AG04449 (cell line): ENCODE data around the gene ERVK3-1.

Experiments used
- CTCF ChIA-PET: fragments of 350-600 bp; formaldehyde crosslinking; extraction: SDS; loops from one replicate; lab custom pipeline; 2021; ENCODE audit warnings: antibody characterized with exemption; lab: Yijun Ruan, JAX
- POLR2A ChIA-PET: fragments of 400-600, 350-600 bp; formaldehyde crosslinking; extraction: SDS; loops from one replicate; lab custom pipeline; 2020; ENCODE audit warnings: antibody characterized with exemption, inconsistent platforms; lab: Yijun Ruan, JAX
- DNase-seq: peaks from one replicate; pipeline ENCODE4 v3.0.0-alpha.2; 2010; ENCODE audit warnings: low read depth, low spot score
- H3K4me3 ChIP-seq: 2 replicates; pipeline ENCODE4 v1.5.1; 2011; ENCODE audit warnings: low read depth, mild to moderate bottlenecking, control low read depth, low read length
- TF ChIP-seq, protein P1 (sequence below): IDR thresholded peaks from one replicate; pipeline ENCODE4 v1.5.1; 2011; ENCODE audit warnings: mild to moderate bottlenecking, moderate library complexity, low read length, control low read depth, inconsistent platforms; ENCODE audit not compliant: insufficient read depth; ENCODE audit errors: missing control alignments

The ERVK3-1 gene

DNA sequence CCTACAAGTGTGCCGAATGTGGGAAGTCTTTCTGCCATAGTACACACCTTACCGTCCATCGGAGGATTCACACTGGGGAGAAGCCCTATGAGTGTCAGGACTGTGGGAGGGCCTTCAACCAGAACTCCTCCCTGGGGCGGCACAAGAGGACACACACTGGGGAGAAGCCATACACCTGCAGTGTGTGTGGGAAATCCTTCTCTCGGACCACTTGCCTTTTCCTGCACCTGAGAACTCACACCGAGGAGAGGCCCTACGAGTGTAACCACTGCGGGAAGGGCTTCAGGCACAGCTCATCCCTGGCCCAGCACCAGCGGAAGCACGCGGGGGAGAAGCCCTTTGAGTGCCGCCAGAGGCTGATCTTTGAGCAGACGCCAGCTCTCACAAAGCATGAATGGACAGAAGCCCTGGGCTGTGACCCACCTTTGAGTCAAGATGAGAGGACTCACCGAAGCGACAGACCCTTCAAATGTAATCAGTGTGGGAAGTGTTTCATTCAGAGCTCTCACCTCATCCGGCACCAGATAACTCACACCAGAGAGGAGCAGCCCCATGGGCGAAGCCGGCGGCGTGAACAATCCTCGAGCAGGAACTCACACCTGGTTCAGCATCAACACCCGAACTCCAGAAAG is 10.3 kb upstream of the ERVK3-1 start:
- TF ChIP-seq, protein P1, sequence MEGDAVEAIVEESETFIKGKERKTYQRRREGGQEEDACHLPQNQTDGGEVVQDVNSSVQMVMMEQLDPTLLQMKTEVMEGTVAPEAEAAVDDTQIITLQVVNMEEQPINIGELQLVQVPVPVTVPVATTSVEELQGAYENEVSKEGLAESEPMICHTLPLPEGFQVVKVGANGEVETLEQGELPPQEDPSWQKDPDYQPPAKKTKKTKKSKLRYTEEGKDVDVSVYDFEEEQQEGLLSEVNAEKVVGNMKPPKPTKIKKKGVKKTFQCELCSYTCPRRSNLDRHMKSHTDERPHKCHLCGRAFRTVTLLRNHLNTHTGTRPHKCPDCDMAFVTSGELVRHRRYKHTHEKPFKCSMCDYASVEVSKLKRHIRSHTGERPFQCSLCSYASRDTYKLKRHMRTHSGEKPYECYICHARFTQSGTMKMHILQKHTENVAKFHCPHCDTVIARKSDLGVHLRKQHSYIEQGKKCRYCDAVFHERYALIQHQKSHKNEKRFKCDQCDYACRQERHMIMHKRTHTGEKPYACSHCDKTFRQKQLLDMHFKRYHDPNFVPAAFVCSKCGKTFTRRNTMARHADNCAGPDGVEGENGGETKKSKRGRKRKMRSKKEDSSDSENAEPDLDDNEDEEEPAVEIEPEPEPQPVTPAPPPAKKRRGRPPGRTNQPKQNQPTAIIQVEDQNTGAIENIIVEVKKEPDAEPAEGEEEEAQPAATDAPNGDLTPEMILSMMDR = no peak
- POLR2A ChIA-PET = interaction anchor here (0.8 kb wide), 1 partner anchor 16 kb away, joined by 3 read pairs; the partner anchor contains the start of gene ZNF8
- H3K4me3 ChIP-seq = no peak overlapping the region
- DNase-seq = no peak
- CTCF ChIA-PET = no interaction called here

DNA sequence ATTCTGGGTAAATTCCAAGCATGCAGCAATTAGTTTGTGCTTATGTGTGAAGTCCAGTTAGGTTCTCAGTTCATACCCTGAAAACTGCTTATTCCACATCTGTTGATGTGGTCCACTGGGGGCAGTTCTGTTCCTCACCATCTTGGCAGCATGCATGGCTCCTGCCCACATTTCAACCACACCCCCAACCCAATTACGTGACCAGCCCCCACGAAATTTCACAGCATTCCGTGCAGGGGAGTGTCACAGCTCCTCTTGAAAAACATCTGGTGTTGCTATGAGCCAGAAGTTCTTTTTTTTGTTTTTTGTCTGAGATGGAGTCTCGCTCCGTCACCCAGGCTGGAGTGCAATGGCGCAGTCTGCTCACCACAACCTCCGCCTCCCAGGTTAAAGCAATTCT is 9.1 kb upstream of the ERVK3-1 start:
- ChIA-PET CTCF (no interaction called here), POLR2A (no interaction called here)
- TF ChIP-seq, protein P1 = no peak
- no peak for DNase-seq
- no peak overlapping the region for H3K4me3 ChIP-seq

DNA sequence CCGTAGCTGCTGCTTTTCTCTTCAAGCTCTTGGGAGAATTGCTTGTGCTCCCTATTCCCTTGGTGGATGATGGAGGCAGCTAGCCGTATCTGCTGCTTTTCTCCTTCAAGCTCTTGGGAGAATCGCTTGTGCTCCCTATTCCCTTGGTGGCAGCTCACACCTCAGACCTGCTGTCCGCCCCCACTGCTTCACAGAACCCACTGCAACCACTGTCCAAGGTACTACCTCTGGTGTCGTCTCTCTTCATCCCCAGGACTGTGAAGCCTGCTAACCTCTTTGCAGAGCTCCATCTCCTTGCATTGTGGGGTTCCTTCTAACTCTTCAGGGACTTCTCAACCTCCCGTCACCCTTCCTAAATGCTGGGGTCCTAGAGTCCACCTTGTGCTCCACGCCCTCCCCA is 4.6 kb upstream of the ERVK3-1 start:
- H3K4me3 ChIP-seq = no peak overlapping the region
- TF ChIP-seq, protein P1 = no peak
- DNase-seq = no peak
- POLR2A ChIA-PET = interaction anchor here (0.6 kb wide), 1 partner anchor 17 kb away, joined by 3 read pairs; no protein-coding TSS in a partner anchor
- CTCF ChIA-PET = interaction anchor here (1.5 kb wide), 1 partner anchor 18 kb away, joined by 4 read pairs; no protein-coding TSS in a partner anchor

DNA sequence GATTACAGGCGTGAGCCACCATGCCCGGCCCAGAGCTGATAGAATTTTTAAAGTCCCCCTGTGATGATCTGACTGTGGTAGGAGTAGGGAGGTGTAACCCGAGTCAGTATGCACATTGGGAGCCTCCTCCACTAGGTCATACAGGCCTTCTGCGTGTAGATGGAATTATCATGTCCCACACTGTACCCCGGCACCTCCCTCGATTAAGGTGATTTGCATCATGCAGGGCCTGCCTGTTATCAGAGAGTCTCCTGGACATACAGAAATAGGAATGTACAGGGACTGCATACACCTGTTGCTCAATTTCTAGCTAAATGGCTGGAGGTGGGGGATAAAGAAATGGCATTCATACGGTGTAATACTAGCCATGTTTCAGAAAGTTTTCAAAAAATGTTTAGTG is 922 bp upstream of the ERVK3-1 start:
- ChIA-PET CTCF (no interaction called here), POLR2A (no interaction called here)
- TF ChIP-seq, protein P1 = no peak
- no peak for DNase-seq
- H3K4me3 ChIP-seq = no peak overlapping the region

DNA sequence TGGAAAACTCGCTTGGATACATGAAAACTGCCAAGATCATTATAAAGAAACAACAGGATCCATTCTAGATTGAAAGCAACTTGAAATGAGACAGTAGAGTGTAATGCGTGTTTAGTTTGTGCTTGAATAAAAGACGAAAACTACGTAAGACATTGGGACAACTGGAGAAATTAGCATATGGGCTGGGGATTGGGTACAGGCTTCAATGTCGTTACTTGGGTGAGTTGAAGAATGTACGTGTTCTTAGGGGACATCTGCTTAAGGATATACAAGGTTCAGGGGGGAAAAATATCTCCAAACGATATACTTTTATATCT is 471 bp upstream of the ERVK3-1 start:
- peak overlapping the region; percentile 99 for H3K4me3 ChIP-seq
- POLR2A ChIA-PET = interaction anchor here (0.6 to 1.3 kb wide), 2 partner anchors 13 to 22 kb away, joined by 4 to 5 read pairs; partner anchors contain the start of gene ZSCAN22
- TF ChIP-seq, protein P1 = no peak
- DNase-seq = no peak
- CTCF ChIA-PET = no interaction called here

DNA sequence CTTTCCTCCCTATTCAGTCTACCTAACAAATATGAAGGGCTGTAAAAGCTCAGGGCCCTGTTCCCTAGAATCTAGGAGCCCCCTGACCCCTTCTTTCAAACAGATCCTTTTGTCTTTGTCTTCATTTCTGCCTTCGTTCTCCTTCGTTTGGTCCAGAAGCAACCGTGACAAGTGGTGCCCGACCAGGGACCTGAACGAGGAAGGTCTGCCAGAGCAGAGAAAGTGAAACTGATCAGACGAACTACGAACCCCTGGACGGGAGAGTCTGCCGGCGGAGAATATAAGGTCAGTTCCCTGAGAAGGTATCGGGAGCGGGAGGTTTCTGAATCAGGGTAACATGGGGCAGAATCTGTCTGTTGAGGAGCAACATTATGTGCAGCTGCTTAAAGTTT is 751 bp downstream of the ERVK3-1 start:
- POLR2A ChIA-PET = interaction anchor here (0.6 to 1.3 kb wide), 3 partner anchors 12 to 170 kb away, joined by 3 to 4 read pairs (median 3); partner anchors contain the start of genes ZNF446 and ZSCAN22
- TF ChIP-seq, protein P1 = no peak
- CTCF ChIA-PET = interaction anchor here (1.4 kb wide), 1 partner anchor 13 kb away, joined by 5 read pairs; no protein-coding TSS in a partner anchor
- H3K4me3 ChIP-seq = peak overlapping the region; percentile 99
- DNase-seq = no peak
